CD4-positive, alpha-beta T cell treated with Interleukin-17A for 4 hours (primary cell): ENCODE results near the gene GRAMD2A.

Experiments used
- DNase-seq: peaks from one replicate; pipeline ENCODE4 v3.0.0-alpha.2; 2020; ENCODE audit warnings: mixed read lengths

GRAMD2A gene

GRCh38 chr15:72197460-72198355, at the start of gene GRAMD2A:
Gene GRAMD2A (minus strand): TSS chr15:72197787.
- DNase-seq = peak; percentile 37

GRCh38 chr15:72242775-72243370, 45.3 kb upstream of the GRAMD2A start:
- DNase-seq = no peak

GRCh38 chr15:72239652-72240051, 42.1 kb upstream of the GRAMD2A start:
- no peak for DNase-seq

DNA sequence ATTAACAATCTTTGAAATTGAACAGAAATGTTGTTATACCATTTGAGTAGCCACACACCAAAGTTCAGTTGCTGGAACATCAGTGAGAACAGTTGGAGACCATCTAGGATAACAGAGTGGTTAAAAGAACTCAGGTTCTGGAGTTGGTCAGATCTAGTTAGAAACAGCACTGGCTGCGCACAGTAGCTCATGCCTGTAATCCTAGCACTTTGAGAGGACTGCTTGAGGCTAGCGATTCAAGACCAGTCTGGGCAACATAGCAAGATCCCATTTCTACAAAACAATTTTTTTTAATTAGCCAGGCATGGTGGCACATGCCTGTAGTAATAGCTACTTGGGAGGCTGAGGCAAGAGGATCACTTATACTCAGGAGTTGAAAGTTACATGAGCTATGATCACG, 41.0 kb upstream of the GRAMD2A start:
- DNase-seq = no peak

DNA sequence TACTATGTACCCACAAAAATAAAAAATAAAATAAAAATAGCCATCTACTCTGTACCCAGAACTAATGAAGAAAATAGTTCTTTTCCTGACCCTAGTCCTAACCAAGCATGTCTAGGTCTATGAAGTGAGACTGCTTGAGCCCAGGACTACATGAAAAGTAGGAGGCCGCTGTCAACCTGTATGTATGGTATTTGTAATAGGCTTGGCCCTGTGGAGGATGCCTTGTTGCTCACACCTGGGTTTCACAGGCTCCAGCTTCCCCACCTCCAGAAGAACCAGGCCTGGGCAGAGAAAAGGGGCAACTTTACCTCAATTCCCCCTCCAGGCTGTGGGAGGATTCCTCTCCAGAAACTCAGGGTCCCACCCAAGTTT, 40.3 kb upstream of the GRAMD2A start:
- DNase-seq = peak; percentile 10

DNA sequence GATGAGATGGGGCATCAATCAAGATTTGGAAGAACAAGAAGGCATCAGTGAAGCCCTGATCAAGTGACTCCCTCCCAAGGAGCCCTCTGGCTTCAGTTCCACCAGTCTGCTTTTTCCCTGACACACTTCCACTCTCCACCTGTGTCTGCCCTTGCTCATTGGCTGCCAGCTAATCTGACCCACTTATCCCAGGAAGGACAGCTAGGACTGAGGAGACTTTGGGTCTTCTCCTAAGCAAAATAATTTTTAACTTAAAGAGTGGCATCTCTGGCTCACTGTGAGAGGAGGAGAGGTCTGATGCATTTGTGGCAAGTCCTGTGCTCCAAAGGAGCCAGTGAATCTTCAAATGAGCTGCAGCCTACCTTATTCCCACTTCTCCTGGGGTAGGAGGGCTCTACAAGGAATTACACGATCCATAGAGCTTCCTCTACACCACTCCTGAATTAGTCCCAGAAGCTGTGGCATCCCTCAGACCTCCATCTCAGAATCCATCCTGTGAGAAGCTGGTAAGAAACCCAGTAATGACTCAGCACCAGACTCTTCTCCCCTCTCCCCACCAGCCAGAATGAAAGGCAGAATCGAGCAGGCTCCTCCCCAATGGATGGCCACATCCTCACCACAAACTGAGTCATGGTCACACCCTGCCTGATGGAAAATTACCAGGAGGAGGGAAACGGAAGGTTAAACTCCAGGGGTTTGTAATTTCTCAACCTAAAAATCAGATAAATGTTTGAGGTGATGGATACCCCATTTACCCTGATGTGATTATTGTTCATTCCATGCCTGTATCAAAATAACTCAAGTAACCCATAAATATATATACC, 39.7 kb upstream of the GRAMD2A start:
- DNase-seq = peak; percentile 67

GRCh38 chr15:72236381-72237003, 38.9 kb upstream of the GRAMD2A start:
- DNase-seq = no peak

DNA sequence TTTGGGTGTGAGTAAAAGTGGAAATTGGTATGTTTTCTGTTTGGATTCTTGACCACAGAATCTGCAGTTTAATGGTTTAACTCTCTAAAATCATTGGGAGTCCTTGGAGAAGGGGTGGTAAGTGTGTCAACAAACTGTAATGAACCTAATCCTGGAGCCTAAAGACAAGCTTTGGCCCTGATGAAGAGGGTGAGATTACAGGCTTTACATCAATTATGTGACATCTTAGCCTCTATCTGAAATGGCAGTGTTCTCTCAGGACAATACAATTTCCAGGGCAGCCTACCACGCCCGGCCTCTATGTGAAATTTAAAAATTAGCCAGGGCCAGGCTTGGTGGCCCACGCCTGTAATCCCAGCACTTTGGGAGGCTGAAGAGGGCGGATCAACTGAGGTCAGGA, 37.7 kb upstream of the GRAMD2A start:
- DNase-seq = no peak

DNA sequence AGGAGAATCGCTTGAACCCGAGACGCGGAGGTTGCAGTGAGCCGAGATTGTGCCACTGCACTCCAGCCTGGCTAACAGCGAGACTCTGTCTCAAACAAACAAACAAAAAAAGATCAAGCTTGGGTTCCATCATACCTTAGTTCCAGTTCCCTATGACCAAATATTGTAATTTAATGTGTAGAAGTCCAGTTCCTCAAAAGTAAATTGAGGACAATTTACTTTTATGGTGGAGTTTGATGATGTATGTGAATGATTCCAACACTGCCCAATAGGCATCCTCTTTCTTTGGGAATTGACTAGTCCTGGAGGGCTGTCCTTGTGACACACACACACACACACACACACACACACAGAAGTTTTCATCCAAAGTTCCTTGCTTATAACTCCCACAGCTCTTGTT, 36.2 kb upstream of the GRAMD2A start:
- DNase-seq = no peak

- DNase-seq = peak; percentile 75
Observed at GRCh38 chr15:72231833-72232478, 34.4 kb upstream of the GRAMD2A start.

GRCh38 chr15:72231066-72231832, 33.7 kb upstream of the GRAMD2A start, which contains the start of gene PKM:
Gene PKM (minus strand): TSS chr15:72231190. CDS start chr15:72219097, 12,093 bp downstream.
- DNase-seq = peak; percentile 98

DNA sequence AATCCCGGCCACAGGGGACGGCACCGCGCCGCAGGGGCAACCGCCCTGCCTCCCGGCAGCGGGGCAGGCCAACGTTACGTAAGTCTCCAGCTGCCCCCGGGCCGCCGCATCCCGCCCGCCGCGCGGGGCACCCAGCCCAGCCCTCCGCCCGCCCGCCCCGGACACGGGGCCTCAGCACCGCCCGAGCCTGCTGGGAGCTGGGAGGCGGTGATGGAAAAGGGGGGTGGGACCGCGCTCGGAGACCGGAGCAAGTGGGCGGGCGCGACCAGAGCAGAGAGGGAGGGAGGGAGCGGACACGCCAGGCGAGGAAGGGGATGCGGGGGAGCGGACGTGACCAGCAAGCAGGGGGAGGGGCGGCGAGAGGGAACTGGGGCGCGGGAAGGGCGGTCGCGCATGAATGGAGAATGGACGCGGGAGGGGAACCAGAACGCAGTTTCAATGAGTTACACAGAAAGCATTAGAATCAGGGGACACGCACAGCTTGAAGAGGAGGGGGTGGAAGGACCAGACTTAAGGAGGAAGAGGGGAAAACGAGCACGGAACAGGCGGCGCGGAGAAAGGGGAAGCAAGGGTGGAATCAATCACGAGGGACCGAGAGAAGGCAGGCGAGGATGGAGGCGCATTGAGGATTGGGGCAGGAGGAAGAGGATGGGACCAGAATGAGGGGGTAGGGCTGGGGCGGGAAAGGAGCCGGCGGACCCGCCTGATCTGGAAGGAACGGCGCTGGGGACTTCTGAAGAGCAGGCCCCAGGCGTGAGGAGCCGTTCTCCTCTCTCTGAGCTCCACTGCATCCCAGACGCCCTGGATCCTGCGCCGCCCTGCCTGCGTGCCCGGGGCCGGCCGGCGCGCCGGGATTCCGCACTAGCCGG, 32.8 kb upstream of the GRAMD2A start:
- DNase-seq = peak; percentile 76

DNA sequence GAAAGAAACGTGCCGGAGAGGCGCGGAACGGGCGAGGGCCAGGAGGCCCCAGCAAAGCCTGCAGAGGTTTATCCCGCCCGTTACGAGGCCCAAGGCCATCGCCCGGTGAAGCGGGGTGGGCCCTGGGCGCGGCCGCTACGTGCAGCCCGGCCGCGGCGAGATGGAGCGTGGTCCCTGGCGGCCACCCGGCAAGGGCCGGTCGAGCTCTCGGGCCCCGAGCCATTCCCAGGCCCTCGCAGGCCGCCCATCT, 32.3 kb upstream of the GRAMD2A start:
- no peak for DNase-seq

- DNase-seq = peak; percentile 54
Observed at GRCh38 chr15:72229076-72229946, 31.7 kb upstream of the GRAMD2A start.

- DNase-seq = peak; percentile 9
Observed at GRCh38 chr15:72227720-72228119, 30.1 kb upstream of the GRAMD2A start.

DNA sequence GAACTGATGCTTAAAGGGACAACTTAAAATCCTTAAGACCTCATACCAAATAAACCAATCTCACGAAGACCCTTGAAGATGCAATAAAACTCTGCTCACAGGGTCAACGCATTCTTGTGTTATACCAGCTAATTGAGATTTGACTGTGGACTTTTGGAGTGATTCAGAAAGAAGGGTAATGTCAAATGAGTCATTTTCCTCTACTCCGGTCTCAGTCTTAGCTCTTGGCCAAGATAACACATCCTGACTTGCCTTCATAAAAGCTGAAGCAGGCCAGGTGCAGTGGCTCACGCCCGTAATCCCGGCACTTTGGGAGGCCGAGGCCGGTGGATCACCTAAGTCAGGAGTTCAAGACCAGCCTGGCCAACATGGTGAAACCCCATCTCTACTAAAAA, 29.6 kb upstream of the GRAMD2A start:
- peak; percentile 47 for DNase-seq

GRCh38 chr15:72223278-72223677, 25.7 kb upstream of the GRAMD2A start:
- DNase-seq = no peak

DNA sequence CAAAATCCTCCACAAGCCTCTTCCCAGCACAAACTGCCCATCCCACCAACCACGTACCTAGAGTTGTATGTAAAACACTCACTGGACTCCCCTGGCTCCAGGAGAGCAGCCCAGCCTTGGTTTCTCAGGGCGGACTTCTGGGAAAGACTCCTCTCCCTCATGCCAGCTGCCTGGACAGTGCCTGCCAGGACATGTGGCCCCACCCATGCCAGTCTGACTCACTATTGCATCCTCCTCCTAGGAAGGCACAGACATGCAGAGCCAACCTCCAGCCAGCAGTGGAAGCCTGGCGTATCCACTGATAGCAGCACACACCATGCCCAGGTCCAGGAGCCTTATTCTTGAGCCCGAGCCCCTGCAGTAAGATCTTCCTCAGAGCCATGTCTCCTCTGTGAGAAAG, 24.8 kb upstream of the GRAMD2A start:
- DNase-seq = no peak

- no peak for DNase-seq
Observed at GRCh38 chr15:72220687-72221086, 23.1 kb upstream of the GRAMD2A start.

DNA sequence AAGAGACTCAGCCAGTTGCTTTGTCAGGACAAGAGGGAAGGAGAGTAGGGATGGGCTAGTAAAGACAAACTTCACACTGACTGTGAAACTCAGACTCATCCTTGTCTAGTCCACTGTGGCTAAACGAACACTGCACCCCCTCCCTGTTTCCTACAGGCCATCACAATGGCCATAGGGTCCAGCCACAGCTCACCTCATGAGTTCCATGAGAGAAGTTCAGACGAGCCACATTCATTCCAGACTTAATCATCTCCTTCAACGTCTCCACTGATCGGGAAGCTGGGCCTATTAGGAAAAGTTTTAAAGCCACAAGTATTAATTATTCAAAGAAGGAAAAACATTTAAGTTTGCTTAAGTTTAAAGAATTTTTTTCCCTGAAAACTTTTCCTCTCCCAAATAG, 19.6 kb upstream of the GRAMD2A start:
- no peak for DNase-seq
